GM18909 (cell line): ENCODE results near the gene NEDD9.

ENCODE experiments used
- ATAC-seq: cut with Tn5 transposase; IDR thresholded peaks from one replicate; pipeline ENCODE4 v1.9.1; 2021; ENCODE audit warnings: mild to moderate bottlenecking; ENCODE audit not compliant: unreplicated experiment, poor library complexity

Gene NEDD9

DNA sequence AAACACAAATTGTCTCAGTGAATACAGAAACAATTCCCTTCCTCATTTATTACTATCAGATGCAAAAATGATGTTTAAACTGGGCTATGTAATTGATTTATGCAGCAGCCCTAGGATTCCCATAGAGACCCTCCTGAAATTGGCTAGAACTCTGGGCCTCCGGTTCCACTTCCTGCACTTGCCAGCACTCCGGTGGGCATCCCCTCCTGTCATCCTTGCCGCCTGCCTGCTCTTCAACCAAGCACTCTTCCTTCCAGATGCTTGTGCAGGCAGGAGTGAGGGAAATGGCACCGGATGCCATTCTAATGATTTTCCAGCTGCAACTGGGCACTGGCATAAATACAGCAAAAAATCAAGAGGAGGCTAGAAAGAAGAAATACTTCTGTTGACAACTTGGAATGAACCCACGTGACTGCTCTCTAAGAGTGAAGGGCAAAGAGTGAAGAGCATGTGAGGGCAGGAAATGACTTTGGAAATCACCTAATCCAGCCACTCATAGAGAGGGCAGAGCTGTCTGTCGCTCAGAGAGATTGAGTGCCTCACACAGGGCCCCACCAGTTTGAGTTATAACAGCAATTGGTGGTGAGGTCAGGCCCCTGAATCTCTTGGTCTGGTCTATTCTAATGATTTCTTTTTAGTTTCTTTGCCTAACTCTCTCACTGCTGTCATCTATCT, 3.7 kb upstream of the NEDD9 start:
- peak; percentile 43 for ATAC-seq

DNA sequence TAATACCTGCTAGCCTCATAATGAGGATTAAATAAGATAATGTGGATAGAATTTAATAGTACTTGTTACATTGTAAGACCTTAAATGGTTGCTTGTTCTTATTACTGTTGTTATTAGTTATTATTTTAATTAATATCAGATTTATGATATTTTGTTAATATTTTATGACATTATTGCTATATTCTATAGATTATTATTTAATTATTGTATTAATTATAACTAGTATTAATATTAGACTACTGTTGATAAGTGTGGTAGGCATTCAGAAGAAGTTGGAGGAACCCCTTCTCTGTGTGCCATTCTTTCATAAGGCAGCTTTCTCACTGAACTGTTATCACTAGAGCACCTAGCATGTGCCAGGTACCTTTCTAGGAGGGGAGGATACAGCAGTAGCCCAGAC, 2.6 kb upstream of the NEDD9 start:
- no peak for ATAC-seq

DNA sequence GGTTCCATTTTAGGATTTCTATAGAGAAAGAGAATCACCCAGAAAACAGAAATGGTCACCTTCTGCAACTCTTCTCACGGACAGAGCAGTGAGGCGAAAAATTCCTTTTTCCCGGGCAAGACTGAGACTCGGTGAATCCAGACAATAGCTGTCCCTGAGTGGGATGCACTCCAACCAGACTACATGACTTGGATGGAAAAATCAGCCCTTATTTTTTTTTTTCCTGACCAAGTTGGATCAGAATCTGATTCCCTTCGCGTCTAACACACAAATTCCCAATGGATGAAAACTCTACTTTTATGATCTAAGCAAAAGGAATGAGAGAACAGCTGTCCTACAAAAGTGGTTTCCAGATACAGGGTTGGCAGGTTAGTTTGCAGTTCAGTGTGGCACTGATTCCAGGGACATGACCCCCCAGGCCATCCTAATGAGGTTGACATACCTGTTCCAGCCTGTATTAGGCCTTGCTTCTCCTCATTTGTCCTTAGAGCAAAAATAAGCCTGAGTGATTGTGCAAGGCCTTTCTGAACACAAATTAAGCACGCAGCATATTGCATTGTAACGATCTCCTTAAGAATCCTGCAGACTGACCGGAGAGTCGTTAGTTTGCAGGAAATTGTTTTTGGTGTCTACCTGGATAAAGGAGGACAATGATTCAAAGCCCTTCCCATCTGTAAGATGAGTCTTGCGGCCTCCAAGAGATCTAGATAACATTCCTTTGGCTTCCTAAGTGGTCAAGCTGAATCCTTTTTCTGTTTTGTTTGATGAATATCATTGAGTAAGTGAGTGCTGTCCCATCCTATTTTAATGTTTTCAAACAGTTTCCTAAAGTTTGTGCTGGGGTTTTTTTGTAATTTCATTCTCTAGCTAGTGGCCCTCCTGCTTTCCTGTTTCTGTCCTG, 1.5 kb upstream of the NEDD9 start:
- no peak for ATAC-seq

DNA sequence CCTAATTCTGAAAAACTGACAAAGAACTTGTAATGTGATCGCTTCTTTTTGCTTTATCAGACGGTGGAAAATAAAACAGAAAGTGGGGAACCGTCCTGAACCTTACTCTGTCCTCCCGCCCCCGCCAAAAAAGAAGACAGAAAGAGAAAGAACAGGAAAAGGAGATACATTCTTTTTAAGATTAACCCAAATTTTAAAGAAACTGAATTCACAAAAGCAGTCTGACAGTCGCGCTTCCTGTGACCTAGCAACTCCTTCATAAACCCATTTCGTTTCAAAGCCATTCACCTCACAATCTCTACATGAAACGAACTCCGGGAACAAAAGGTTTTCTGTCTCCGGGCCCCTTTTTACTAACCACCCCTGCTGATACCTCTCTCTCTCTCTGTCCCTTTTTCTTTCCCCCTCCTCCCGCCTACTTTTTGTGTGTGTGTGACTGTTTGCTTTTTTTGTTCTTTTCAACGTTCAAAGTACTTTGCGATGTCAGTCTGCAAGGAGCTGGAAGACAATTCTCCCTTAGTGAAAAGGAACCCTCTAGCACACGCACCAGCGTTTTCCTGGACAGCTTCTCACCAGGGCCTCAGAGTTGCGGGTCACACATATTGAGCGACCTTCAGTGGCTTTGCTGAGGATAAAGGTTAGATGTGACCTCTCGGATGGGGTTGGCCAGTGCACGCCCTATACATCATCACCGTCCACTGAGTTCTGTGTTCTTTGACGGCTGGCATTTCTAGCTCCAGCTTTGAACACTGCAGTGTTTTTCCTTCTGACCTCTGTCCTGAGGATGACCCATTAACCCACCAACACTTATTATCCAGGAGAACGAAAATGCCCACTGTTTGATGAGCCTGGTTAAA, 530 bp upstream of the NEDD9 start:
- peak; percentile 17 for ATAC-seq

- no peak for ATAC-seq
Measured at GRCh38 chr6:11231564-11232192, 790 bp downstream of the NEDD9 start.

DNA sequence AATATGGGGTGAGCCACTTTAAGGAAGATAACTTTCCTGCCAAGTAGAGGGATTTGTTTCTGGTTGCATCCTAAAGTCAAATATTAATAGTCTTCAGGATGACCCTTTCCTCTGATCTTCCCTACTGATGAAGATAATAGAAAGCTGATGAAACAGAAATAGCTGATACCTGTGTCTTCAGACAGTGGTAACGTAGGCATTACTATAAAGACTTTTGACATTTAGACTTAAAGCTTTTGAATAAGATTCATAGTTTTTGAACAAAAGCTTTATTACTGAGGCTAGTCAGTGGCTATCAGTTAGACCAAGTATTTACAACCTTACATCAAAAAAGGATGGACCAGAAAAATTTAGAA, 1.4 kb downstream of the NEDD9 start:
- ATAC-seq: no peak

DNA sequence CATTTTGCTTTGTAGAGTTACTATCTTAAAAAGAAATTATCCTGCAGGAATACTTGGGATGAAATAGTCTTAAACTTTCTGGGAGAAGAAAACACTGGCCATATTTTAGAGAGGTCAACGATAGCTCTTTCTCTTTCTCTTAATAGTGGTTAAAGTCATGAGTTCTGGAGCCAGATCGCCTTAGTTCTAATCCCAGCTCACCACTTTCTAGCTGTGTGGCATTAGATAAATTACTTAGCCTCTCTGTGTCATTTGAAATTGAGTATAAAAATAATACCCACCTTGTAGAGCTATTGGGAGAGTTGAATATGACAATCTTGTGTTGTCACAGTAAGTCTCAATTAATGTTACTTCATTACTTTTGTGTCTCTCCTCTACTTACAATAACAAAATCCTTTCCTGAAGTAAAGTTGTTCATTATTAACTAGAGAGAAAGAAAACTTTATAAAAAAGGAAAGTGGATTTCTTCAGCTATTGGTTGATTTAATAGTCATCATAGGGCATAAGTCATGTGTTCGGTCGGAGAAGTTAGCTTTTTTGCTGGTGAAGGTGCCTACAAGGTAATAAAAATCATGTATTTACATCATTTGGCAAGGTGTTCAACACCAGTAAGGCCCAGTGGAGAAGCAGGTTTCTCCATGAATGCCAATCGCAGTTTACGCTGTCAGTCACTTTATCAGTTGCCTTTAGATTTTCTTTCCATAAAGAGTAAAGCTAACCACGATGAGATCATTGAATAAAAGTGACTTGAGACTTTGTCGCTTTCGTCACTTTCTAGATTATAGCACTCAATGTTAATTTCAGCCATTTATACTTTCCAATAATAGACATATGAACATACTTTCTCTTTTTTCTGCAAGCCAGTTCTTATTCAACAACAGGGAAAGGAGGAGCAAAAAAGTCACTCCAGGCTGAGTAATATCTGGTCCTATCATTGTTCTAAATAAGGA, 2.0 kb downstream of the NEDD9 start:
- no peak for ATAC-seq

GRCh38 chr6:11229655-11230046, 2.8 kb downstream of the NEDD9 start:
- ATAC-seq: no peak

GRCh38 chr6:11228935-11229654, 3.4 kb downstream of the NEDD9 start:
- no peak for ATAC-seq

GRCh38 chr6:11227698-11228097, 4.8 kb downstream of the NEDD9 start:
- ATAC-seq: no peak

GRCh38 chr6:11226005-11226404, 6.5 kb downstream of the NEDD9 start:
- no peak for ATAC-seq

DNA sequence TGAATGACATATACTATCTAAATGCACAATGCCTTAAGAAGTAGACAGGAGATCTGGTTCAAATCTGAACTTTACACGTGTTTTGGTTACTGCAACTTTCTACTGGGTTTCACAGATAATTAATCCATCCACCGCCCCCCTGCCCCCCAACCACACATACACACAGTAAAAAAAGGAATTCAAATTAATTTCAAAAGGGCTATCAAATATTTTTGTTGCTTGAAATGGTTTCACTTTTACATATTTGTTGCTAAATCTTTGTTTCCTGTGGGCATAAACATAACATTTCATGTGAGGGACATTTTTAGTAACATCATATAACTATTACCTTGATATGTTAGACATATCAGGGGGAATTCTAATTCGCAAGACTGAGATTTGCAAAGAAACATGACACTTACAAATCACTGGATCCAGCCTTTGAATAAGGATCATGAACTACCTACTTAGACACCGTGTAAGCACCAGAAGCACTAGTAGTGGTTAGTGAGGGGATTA, 7.5 kb downstream of the NEDD9 start:
- no peak for ATAC-seq

- ATAC-seq: peak; percentile 71
Measured at GRCh38 chr6:11224252-11224965, 8.1 kb downstream of the NEDD9 start.

DNA sequence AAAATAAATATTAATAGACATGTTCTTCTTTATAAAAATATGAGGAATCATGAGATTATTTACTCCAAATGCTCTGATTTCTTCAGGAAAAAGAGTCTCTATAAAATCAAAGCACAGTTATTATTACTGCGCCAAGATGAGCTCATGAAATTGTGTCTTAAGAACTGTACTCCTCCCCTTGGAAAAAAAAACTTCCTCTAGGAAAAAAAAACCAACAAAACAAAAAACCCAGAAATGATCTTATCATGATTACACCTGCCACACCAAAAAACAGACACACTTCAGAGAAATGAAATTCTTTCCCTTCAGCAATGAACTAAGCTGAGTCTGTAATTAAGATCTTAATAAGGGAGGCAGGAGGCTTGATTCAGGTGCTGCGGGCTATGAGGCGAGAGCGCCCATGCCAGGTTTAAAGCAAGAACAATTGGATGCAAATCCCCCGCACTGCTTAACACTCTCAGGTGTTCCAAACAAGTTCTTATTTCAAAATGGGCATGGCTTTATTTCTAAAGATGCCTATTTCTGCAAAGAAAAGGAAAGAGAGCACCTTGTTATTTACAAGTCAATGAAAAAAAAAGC, 9.1 kb downstream of the NEDD9 start:
- ATAC-seq: no peak

DNA sequence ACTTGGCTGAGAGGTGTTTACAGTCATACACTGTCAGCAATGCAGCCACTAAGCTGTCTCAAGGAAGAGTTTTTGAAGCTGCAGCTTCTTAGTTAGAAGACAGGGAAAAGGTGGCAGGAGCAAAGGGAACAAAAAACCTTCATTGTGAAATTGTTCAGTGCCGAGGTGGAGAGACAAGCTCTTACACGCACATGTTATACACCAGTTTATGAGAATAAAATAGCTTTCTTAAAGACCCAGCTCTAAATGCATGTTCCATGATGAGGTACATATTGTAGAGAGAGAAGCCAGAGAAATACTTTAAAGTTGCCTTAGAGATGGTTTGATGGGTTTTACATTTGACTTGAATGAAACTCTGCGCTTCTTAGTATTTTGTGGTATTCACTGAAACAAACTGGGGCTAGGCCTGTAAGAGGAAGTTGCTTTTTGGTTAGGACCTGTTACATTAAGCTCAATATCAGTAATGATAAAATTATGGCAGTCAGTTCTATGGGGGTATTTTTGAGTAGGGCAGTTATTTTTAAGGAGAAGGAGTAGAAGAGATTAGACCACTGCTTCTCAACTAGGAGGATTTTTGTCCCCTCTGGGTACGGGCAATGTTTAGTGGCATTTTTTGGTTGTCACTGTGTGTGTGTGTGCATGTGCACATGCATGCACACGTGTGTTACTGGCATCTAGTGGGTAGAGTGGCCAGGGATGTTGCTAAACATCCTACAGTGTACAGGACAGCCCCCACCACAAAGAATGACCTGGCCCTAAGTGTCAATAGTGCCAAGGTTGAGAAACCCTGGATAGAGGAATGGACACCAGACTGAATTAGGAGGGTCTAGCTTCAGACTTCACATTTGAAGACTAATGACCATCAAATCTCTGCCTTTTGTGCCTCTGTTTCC, 9.8 kb downstream of the NEDD9 start:
- ATAC-seq: no peak

- no peak for ATAC-seq
Measured at GRCh38 chr6:11221623-11222384, 10.7 kb downstream of the NEDD9 start.
